Measurements from ENCODE around the gene SPEM3. TPM values are rescaled to one million over a fixed set of nuclear protein-coding genes. Genes with fewer than 3 reads are reported as not detected.

SPEM3 gene
- total and polyA plus RNA-seq, 2 of the 4 experiments (the other 2 are of a cell fraction) = not detected

- DNase-seq (no peak), ATAC-seq (ENCODE audit: low read depth) (no peak)
- 96% methylated on average over 24 of the region's 54 CpGs; no CpG with 5 or more reads in 1 of the 2 experiments for WGBS, 2 experiments (ENCODE audit: extremely low coverage in 2 of 2, insufficient read length in 1 of 2)
- H3K36me3 ChIP-seq (ENCODE audit: control insufficient read depth, insufficient read depth, low read length) = peaks cover 27% of the 10 kb centered on the region
- no peak overlapping the region for H3K56ac ChIP-seq (ENCODE audit: extremely low read depth, insufficient read depth, low read length)
- intact Hi-C loops (cut with micrococcal nuclease) (no loop called here), dilution Hi-C loops (cut with HindIII; ENCODE audit: low sequenced_read_pairs, unreplicated experiment) (no loop called here), in situ Hi-C loops (cut with MboI; ENCODE audit: low sequenced_read_pairs) (no loop called here)
- H2BK120ac ChIP-seq (ENCODE audit: low read depth, low read length) = no peak overlapping the region
- no peak overlapping the region for H3K18ac ChIP-seq (ENCODE audit: low read depth, low read length)
- H4K5ac ChIP-seq (ENCODE audit: low read depth, low read length) = no peak overlapping the region
- H2BK5ac ChIP-seq (ENCODE audit: low read depth, low read length, poor library complexity, severe bottlenecking) = no peak overlapping the region
- H4K20me1 ChIP-seq (ENCODE audit: insufficient read depth, low read length) = peaks cover 7% of the 10 kb centered on the region; the same call in 1 of the 2 replicates
- no peaks in the 10 kb centered on the region for H3K9me3 ChIP-seq (ENCODE audit: control insufficient read depth, insufficient read depth, low read length)
- no peak overlapping the region for H3K14ac ChIP-seq (replicated peaks; ENCODE audit: low read depth, low read length)
- H3K4me3 ChIP-seq (ENCODE audit: insufficient read depth, low read depth, low read length) = no peak overlapping the region
- no peaks in the 10 kb centered on the region for H3K27me3 ChIP-seq (ENCODE audit: control insufficient read depth, insufficient read depth, low read length)
- H3K79me1 ChIP-seq (ENCODE audit: low read depth in 1 of 2, low read length in 2 of 2) = no peaks in the 10 kb centered on the region; a peak in 1 of 4 replicates
- H3K27ac ChIP-seq (ENCODE audit: insufficient read depth, low read length) = no peak overlapping the region
- no peak overlapping the region for H2AK5ac ChIP-seq (ENCODE audit: low read depth, low read length)
- no peak for TF ChIP-seq MAZ (IDR thresholded peaks at IDR 0.05; ENCODE audit: borderline replicate concordance, low read depth, low read length)
- no peak for TF ChIP-seq CTCF (conservative IDR thresholded peaks at IDR 0.05; ENCODE audit: low read depth, low read length)
- no peak for TF ChIP-seq CHD1 (IDR thresholded peaks at IDR 0.05; ENCODE audit: low read depth, low read length)
- no peak for TF ChIP-seq CEBPB (IDR thresholded peaks at IDR 0.05; ENCODE audit: low read depth, low read length)
- no peak for TF ChIP-seq USF2 (IDR thresholded peaks at IDR 0.05; ENCODE audit: low read depth, low read length)
- TF ChIP-seq MXI1 (IDR thresholded peaks at IDR 0.05; ENCODE audit: borderline replicate concordance, low read depth, low read length) = no peak
- TF ChIP-seq RAD21 (IDR thresholded peaks at IDR 0.05; ENCODE audit: low read length) = no peak
- no peak for TF ChIP-seq MAFK (IDR thresholded peaks at IDR 0.05; ENCODE audit: low read depth, low read length)
- TF ChIP-seq POLR2A (IDR thresholded peaks at IDR 0.05; ENCODE audit: low read depth, low read length) = no peak
- TF ChIP-seq BHLHE40 (IDR thresholded peaks at IDR 0.05; ENCODE audit: low read depth, low read length) = no peak
- TF ChIP-seq SMC3 (IDR thresholded peaks at IDR 0.05; ENCODE audit: low read depth, low read length) = no peak
- H4K8ac ChIP-seq (ENCODE audit: low read depth in 2 of 2, low read length in 2 of 2) = no peak overlapping the region
- no peak overlapping the region for H2BK15ac ChIP-seq (ENCODE audit: low read depth, low read length)
- no TSS peak for BruUV-seq (replicated peaks)
- H3K23ac ChIP-seq (ENCODE audit: low read depth, low read length) = no peak overlapping the region
- ChIA-PET POLR2A (ENCODE audit: unreplicated experiment) (no interaction called here), CTCF (no interaction called here)
- peaks cover 2% of the 10 kb centered on the region; the same call in 1 of the 2 replicates for H3K9me1 ChIP-seq (ENCODE audit: insufficient read depth, low read length)
- no peak overlapping the region for H2BK20ac ChIP-seq (ENCODE audit: low read depth, low read length)
- no peak overlapping the region for H3K4ac ChIP-seq (ENCODE audit: low read depth, low read length)
- H3K4me1 ChIP-seq (ENCODE audit: control insufficient read depth, insufficient read depth, low read length) = peaks cover 4% of the 10 kb centered on the region; the same call in 1 of the 2 replicates
- H4K91ac ChIP-seq (ENCODE audit: insufficient read depth, low read depth, low read length) = no peak overlapping the region
- no peak overlapping the region for H3K4me2 ChIP-seq (ENCODE audit: low read depth, low read length)
- H2AK9ac ChIP-seq (replicated peaks; ENCODE audit: low read depth, low read length, poor library complexity) = peak overlapping the region; percentile 0
- no peak overlapping the region for H3K9ac ChIP-seq (ENCODE audit: low read depth, low read length)
- no peak overlapping the region for H2AFZ ChIP-seq (replicated peaks; ENCODE audit: low read length, poor library complexity)
Measured at GRCh38 chr17:7417056-7417655, 11.5 kb upstream of the SPEM3 start.
